ENCODE measurements around the gene IMP4.

The IMP4 gene

DNA sequence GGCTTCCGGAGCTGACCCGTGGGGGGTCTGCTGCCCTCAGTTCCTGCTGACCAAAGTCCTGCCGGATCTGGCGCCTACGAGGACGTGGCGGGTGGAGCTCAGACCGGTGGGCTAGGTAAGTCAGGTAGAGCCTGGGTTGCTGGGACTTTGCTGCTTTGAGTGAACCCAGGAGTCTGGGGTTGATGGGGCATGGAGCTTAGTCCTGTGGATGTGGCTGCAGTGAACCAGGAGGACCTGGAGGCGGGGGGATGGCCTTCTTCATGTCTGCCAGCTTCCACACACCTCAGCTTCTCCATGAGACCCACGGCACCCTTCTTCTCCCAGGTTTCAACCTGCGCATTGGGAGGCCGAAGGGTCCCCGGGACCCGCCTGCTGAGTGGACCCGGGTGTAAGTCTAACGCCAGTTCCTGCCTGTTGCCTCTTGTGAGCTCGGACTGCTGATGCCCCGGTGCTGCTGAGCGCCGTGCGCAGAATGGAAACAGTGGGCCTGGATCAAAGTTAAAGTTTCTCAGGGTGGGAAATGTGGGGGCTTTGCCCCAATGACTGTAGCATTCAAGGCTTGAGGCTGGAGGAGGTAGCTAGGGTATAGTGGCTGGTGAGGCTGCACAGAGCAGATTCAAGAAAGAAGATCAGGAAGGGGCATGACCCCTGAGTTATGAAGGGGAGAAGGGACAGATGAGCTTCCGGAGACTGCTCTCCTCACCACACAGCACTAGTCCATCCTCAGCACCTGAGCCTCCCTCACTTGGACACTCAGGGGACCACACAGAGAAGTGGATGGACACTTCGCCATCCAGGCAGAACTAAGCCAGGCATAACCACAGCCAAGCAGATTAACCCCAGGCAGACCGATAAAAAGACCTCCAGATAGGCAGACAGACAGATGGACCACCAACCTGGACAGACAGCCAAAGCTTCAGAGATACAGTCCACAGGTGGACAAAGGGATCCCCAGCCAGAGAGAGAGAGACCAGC lies 30.4 kb downstream of the IMP4 start:
- H3K4me3 ChIP-seq (ENCODE audit: low read length), result peak overlapping the region; percentile 71
- no peak for DNase-seq (ENCODE audit: low read depth)
- TF ChIP-seq, protein P1, sequence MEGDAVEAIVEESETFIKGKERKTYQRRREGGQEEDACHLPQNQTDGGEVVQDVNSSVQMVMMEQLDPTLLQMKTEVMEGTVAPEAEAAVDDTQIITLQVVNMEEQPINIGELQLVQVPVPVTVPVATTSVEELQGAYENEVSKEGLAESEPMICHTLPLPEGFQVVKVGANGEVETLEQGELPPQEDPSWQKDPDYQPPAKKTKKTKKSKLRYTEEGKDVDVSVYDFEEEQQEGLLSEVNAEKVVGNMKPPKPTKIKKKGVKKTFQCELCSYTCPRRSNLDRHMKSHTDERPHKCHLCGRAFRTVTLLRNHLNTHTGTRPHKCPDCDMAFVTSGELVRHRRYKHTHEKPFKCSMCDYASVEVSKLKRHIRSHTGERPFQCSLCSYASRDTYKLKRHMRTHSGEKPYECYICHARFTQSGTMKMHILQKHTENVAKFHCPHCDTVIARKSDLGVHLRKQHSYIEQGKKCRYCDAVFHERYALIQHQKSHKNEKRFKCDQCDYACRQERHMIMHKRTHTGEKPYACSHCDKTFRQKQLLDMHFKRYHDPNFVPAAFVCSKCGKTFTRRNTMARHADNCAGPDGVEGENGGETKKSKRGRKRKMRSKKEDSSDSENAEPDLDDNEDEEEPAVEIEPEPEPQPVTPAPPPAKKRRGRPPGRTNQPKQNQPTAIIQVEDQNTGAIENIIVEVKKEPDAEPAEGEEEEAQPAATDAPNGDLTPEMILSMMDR (conservative IDR thresholded peaks at IDR 0.05; ENCODE audit: low read depth, low read length), result no peak

DNA sequence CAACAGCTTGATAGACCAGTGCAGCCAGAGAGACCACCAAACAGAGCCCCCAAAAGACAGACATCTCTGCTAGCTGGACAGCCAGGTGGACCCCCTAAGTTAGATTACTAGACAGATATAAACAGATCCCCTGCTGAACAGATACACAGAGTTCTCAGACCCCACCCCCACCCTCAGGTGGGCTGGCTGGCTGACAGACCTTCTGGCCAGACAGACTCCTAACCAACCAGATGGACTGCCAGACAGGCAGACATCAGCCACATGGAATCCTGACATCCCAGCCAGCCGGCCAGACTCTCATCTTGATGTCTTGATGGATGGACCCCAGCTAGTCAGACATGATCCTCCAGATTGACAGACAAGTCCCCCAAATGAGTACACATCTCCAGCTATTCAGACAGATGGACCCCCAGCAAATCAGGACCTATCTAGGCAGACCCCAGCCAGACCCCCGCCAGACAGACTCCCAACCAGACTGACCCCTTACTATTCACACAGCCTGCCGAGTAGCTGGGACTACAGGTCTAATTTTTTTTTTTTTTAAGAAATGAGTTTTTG lies 31.2 kb downstream of the IMP4 start:
- no peak for DNase-seq (ENCODE audit: low read depth)
- no peak overlapping the region for H3K4me3 ChIP-seq (ENCODE audit: low read length)
- TF ChIP-seq, protein P1 (conservative IDR thresholded peaks at IDR 0.05; ENCODE audit: low read depth, low read length), result no peak

DNA sequence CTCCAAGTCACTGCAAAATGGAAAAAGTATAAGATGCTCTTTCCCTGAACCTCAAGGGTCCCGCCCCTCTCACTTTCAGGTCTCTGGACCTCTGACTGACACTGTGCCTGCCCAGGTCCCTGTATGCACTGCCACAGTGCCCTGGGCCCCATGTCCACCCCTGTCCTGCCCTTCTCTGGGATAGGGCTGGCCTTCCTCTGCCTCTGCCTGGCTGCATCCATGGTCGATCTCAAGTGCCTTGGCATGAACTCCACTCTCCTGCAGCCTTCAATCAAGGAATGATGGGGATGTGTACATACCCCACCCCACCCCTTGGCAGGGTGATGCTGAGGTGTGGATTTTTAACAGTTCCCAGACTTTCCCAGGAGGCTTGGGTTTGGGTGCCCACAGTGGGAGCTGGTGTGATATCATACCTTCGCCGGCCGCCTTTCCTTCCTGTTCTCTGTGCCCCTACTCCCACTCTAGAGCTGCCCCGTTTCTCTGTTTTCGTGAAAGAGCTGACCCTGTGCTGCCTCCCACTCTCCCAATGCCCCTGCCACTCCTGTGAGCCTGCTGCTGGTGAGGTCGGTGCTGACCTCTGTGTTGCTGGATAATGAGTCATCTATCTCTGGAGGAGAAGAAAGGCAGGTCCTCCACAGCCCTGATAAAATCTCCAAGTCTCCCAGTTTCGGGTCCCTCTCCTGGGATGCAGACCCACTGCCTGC lies 32.0 kb downstream of the IMP4 start:
- TF ChIP-seq, protein P1 (conservative IDR thresholded peaks at IDR 0.05; ENCODE audit: low read depth, low read length), result no peak
- DNase-seq (ENCODE audit: low read depth), result no peak
- no peak overlapping the region for H3K4me3 ChIP-seq (ENCODE audit: low read length)

DNA sequence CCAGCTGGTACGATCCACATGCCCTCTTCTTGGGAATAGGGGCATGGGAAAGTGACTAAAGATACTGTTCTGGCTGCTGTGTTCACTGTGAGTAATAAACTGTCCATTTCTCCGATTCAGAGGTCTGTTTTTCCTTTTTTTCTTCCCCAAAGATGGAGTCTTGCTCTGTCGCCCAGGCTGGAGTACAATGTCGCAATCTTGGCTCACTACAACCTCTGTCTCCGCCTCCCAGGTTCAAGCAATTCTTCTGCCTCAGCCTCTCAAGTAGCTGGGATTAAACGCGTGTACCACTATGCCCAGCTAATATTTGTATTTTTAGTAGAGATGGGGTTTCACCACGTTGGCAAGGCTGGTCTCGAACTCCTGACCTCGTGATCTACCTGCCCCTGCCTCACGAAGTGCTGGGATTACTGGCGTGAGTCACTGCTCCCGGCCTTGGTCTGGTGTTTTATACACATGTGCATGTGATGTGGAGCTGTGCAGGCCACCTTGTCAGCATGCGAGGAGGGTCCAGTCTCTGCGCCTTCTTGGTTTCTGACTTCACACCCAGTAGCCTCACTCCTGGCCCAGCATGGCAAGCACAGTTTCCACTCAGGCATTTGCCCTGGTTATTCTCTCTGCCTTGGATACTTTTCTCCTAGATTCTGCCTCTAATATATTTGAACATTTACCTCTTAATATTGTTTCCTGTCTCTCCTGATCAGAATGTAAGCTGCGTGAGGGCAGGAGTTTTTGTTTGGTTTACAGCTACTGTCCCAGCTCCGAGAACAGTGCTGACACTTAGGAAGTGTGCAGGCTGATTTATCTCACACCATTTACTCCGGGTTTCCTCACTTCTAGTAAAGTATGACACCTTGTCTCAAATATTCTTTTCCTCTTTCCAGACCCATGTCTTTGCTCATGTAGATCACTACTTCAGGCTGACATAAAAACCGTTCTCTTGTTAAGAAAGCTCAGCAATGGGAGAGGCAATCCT lies 32.9 kb downstream of the IMP4 start:
- TF ChIP-seq, protein P1 (conservative IDR thresholded peaks at IDR 0.05; ENCODE audit: low read depth, low read length), result no peak
- DNase-seq (ENCODE audit: low read depth), result no peak
- no peak overlapping the region for H3K4me3 ChIP-seq (ENCODE audit: low read length)

DNA sequence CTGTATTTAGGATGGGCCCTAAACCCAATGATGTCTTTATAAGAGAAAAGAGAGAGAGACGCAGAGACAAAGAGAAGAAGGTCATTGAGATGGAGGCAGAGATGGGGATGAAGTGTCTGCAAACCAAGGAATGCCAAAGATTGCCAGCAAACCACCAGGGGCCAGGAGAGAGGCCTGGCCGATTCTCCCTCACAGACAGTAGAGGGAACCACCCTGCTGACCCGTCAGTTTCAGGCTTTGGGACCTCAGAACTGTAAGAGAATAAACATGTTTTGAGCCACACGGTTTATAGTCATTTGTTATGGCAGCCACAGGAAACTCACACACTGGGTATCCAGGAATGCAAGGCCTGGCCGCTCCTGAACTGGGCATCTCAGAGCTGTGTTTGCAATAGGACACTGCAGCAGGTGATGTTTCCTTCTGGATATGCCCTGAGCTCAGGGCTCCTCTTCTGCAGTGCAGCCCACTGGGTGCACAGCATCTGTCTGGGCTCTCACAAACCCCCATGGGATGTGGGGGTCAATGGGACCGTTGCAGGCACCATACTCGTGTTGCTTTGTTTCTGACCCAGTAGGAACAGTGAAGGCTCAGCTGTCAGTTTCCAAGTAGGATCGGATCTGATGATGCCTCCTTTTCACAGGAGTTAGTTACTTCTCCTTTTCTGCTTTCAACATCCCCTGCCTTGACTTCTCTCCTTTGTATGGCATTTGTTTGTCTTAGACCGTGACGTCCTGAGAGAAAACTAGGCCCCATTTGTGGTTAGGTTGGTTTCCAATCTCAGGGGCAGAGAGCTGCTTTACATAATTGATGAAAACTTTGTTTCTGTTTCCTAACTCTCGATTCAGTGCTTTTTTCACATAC lies 34.0 kb downstream of the IMP4 start:
- no peak overlapping the region for H3K4me3 ChIP-seq (ENCODE audit: low read length)

More for the DNA sequence above, 34.0 kb downstream of the IMP4 start:
- DNase-seq (ENCODE audit: low read depth), result no peak
- TF ChIP-seq, protein P1 (conservative IDR thresholded peaks at IDR 0.05; ENCODE audit: low read depth, low read length), result peak; percentile 17

All from retinal pigment epithelial cell (primary cell).